ENCODE results near the gene SLC13A3. TPM values are rescaled to one million over a fixed set of nuclear protein-coding genes. Genes with fewer than 3 reads are reported as not detected.

SLC13A3 gene
- total RNA-seq, 3 donors from 2014 or later, result 1.3 to 2.9 (median 1.6) TPM

GRCh38 chr20:46557231-46557956 lies 93.9 kb downstream of the SLC13A3 start:
- H3K9me3 ChIP-seq, result no peaks in the 10 kb centered on the region
- peaks cover 0 to 3% of the 10 kb centered on the region in 2 donors for H3K27me3 ChIP-seq
- no peaks in the 10 kb centered on the region for H3K36me3 ChIP-seq
- TF ChIP-seq POLR2A (IDR thresholded peaks at IDR 0.05) (no peak), CTCF (IDR thresholded peaks at IDR 0.05) (no peak), POLR2AphosphoS5 (IDR thresholded peaks at IDR 0.05) (no peak)
- intact Hi-C loops (cut with DNase I; ENCODE audit: low total_unique reads), result no loop called here
- DNase-seq (ENCODE audit: low spot score in 2 of 2), result no peak
- no peak overlapping the region for H3K4me3 ChIP-seq
- H3K4me1 ChIP-seq, result no peaks in the 10 kb centered on the region
- no peak overlapping the region for H3K27ac ChIP-seq

GRCh38 chr20:46555370-46555956 lies 95.8 kb downstream of the SLC13A3 start:
- TF ChIP-seq POLR2AphosphoS5 (IDR thresholded peaks at IDR 0.05) (no peak), POLR2A (IDR thresholded peaks at IDR 0.05) (no peak), CTCF (IDR thresholded peaks at IDR 0.05) (no peak)

GRCh38 chr20:46554828-46555227 lies 96.4 kb downstream of the SLC13A3 start:
- DNase-seq (ENCODE audit: low spot score in 2 of 2), result no peak
- TF ChIP-seq POLR2A (IDR thresholded peaks at IDR 0.05) (no peak), CTCF (IDR thresholded peaks at IDR 0.05) (no peak), POLR2AphosphoS5 (IDR thresholded peaks at IDR 0.05) (no peak)
- Histone ChIP-seq H3K4me1 (no peaks in the 10 kb centered on the region), H3K36me3 (no peaks in the 10 kb centered on the region), H3K4me3 (no peak overlapping the region), H3K27me3 (peaks cover 0 to 6% of the 10 kb centered on the region in 2 donors), H3K27ac (no peak overlapping the region), H3K9me3 (no peaks in the 10 kb centered on the region)
- intact Hi-C loops (cut with DNase I; ENCODE audit: low total_unique reads), result no loop called here

More at GRCh38 chr20:46555370-46555956, 95.8 kb downstream of the SLC13A3 start:
- intact Hi-C loops (cut with DNase I; ENCODE audit: low total_unique reads), result no loop called here
- no peak overlapping the region for H3K4me3 ChIP-seq
- DNase-seq (ENCODE audit: low spot score in 2 of 2), result no peak
- no peak overlapping the region for H3K27ac ChIP-seq
- H3K36me3 ChIP-seq, result no peaks in the 10 kb centered on the region
- peaks cover 0 to 6% of the 10 kb centered on the region in 2 donors for H3K27me3 ChIP-seq
- H3K4me1 ChIP-seq, result no peaks in the 10 kb centered on the region
- no peaks in the 10 kb centered on the region for H3K9me3 ChIP-seq

GRCh38 chr20:46553926-46554325 lies 97.3 kb downstream of the SLC13A3 start:
- DNase-seq (ENCODE audit: low spot score in 2 of 2), result no peak
- Histone ChIP-seq H3K27me3 (peaks cover 0 to 6% of the 10 kb centered on the region in 2 donors), H3K4me3 (no peak overlapping the region), H3K9me3 (no peaks in the 10 kb centered on the region), H3K36me3 (no peaks in the 10 kb centered on the region), H3K4me1 (no peaks in the 10 kb centered on the region), H3K27ac (no peak overlapping the region)
- no peak for TF ChIP-seq POLR2A (IDR thresholded peaks at IDR 0.05)
- TF ChIP-seq POLR2AphosphoS5 (IDR thresholded peaks at IDR 0.05), result no peak
- TF ChIP-seq CTCF (IDR thresholded peaks at IDR 0.05), result no peak
- intact Hi-C loops (cut with DNase I; ENCODE audit: low total_unique reads), result no loop called here
